ENCODE results near the gene NPIPA2.
"Not testable (repeated sequence)": the region's sequence is repeated elsewhere in the genome, so short reads cannot be mapped to it uniquely, and the experiment has no call there.

The NPIPA2 gene

GRCh38 chr16:14742273-14743128 lies at the start of gene NPIPA2:
NPIPA2 (plus strand) TSS chr16:14742533; CDS start chr16:14748066, 5,533 bp downstream.
- not testable (repeated sequence) for DNase-seq (ENCODE audit: extremely low read depth, insufficient read length); H3K27me3 ChIP-seq (replicated peaks; ENCODE audit: control insufficient read depth, insufficient read depth, low read length)

GRCh38 chr16:14694129-14694528 lies 48.2 kb upstream of the NPIPA2 start, which contains the start of gene PLA2G10:
PLA2G10 (minus strand) TSS chr16:14694308; CDS start chr16:14694229, 79 bp downstream.
- not testable (repeated sequence) for H3K4me3 ChIP-seq (replicated peaks; ENCODE audit: low read depth, low read length); H3K36me3 ChIP-seq (ENCODE audit: control insufficient read depth, insufficient read depth, low read length); H3K27me3 ChIP-seq (replicated peaks; ENCODE audit: control insufficient read depth, insufficient read depth, low read length); DNase-seq (ENCODE audit: extremely low read depth, insufficient read length)

More at GRCh38 chr16:14742273-14743128, at the start of gene NPIPA2:
- not testable (repeated sequence) for H3K4me3 ChIP-seq (replicated peaks; ENCODE audit: low read depth, low read length); H3K36me3 ChIP-seq (ENCODE audit: control insufficient read depth, insufficient read depth, low read length)

- H3K4me3 ChIP-seq (replicated peaks; ENCODE audit: low read depth, low read length); H3K36me3 ChIP-seq (ENCODE audit: control insufficient read depth, insufficient read depth, low read length): not testable (repeated sequence)
Observed at GRCh38 chr16:14701859-14702258, 40.5 kb upstream of the NPIPA2 start.

GRCh38 chr16:14702672-14703071 lies 39.7 kb upstream of the NPIPA2 start:
- H3K36me3 ChIP-seq (ENCODE audit: control insufficient read depth, insufficient read depth, low read length); H3K27me3 ChIP-seq (replicated peaks; ENCODE audit: control insufficient read depth, insufficient read depth, low read length); DNase-seq (ENCODE audit: extremely low read depth, insufficient read length); H3K4me3 ChIP-seq (replicated peaks; ENCODE audit: low read depth, low read length): not testable (repeated sequence)

More at GRCh38 chr16:14701859-14702258, 40.5 kb upstream of the NPIPA2 start:
- not testable (repeated sequence) for DNase-seq (ENCODE audit: extremely low read depth, insufficient read length); H3K27me3 ChIP-seq (replicated peaks; ENCODE audit: control insufficient read depth, insufficient read depth, low read length)

- not testable (repeated sequence) for H3K36me3 ChIP-seq (ENCODE audit: control insufficient read depth, insufficient read depth, low read length); H3K27me3 ChIP-seq (replicated peaks; ENCODE audit: control insufficient read depth, insufficient read depth, low read length); DNase-seq (ENCODE audit: extremely low read depth, insufficient read length); H3K4me3 ChIP-seq (replicated peaks; ENCODE audit: low read depth, low read length)
Observed at GRCh38 chr16:14703156-14704011, 38.9 kb upstream of the NPIPA2 start, which contains the start of gene NPIPA3. NPIPA3 (plus strand) TSS chr16:14703411; CDS start chr16:14708944, 5,533 bp downstream.

- H3K4me3 ChIP-seq (replicated peaks; ENCODE audit: low read depth, low read length); DNase-seq (ENCODE audit: extremely low read depth, insufficient read length): not testable (repeated sequence)
Observed at GRCh38 chr16:14733233-14733632, 9.1 kb upstream of the NPIPA2 start.

GRCh38 chr16:14740832-14741385 lies 1.4 kb upstream of the NPIPA2 start:
- DNase-seq (ENCODE audit: extremely low read depth, insufficient read length); H3K36me3 ChIP-seq (ENCODE audit: control insufficient read depth, insufficient read depth, low read length); H3K4me3 ChIP-seq (replicated peaks; ENCODE audit: low read depth, low read length); H3K27me3 ChIP-seq (replicated peaks; ENCODE audit: control insufficient read depth, insufficient read depth, low read length): not testable (repeated sequence)

More at GRCh38 chr16:14733233-14733632, 9.1 kb upstream of the NPIPA2 start:
- not testable (repeated sequence) for H3K36me3 ChIP-seq (ENCODE audit: control insufficient read depth, insufficient read depth, low read length); H3K27me3 ChIP-seq (replicated peaks; ENCODE audit: control insufficient read depth, insufficient read depth, low read length)

GRCh38 chr16:14741794-14742193 lies 539 bp upstream of the NPIPA2 start:
- H3K27me3 ChIP-seq (replicated peaks; ENCODE audit: control insufficient read depth, insufficient read depth, low read length); H3K4me3 ChIP-seq (replicated peaks; ENCODE audit: low read depth, low read length); H3K36me3 ChIP-seq (ENCODE audit: control insufficient read depth, insufficient read depth, low read length); DNase-seq (ENCODE audit: extremely low read depth, insufficient read length): not testable (repeated sequence)

GRCh38 chr16:14773654-14774053 lies 31.3 kb downstream of the NPIPA2 start:
- H3K4me3 ChIP-seq (replicated peaks; ENCODE audit: low read depth, low read length); H3K36me3 ChIP-seq (ENCODE audit: control insufficient read depth, insufficient read depth, low read length); H3K27me3 ChIP-seq (replicated peaks; ENCODE audit: control insufficient read depth, insufficient read depth, low read length); DNase-seq (ENCODE audit: extremely low read depth, insufficient read length): not testable (repeated sequence)

GRCh38 chr16:14775624-14776023 lies 33.3 kb downstream of the NPIPA2 start:
- not testable (repeated sequence) for DNase-seq (ENCODE audit: extremely low read depth, insufficient read length); H3K27me3 ChIP-seq (replicated peaks; ENCODE audit: control insufficient read depth, insufficient read depth, low read length); H3K4me3 ChIP-seq (replicated peaks; ENCODE audit: low read depth, low read length); H3K36me3 ChIP-seq (ENCODE audit: control insufficient read depth, insufficient read depth, low read length)

GRCh38 chr16:14776763-14777162 lies 34.4 kb downstream of the NPIPA2 start:
- H3K36me3 ChIP-seq (ENCODE audit: control insufficient read depth, insufficient read depth, low read length); H3K27me3 ChIP-seq (replicated peaks; ENCODE audit: control insufficient read depth, insufficient read depth, low read length); H3K4me3 ChIP-seq (replicated peaks; ENCODE audit: low read depth, low read length); DNase-seq (ENCODE audit: extremely low read depth, insufficient read length): not testable (repeated sequence)

GRCh38 chr16:14779368-14779877 lies 37.1 kb downstream of the NPIPA2 start:
- not testable (repeated sequence) for DNase-seq (ENCODE audit: extremely low read depth, insufficient read length); H3K27me3 ChIP-seq (replicated peaks; ENCODE audit: control insufficient read depth, insufficient read depth, low read length); H3K36me3 ChIP-seq (ENCODE audit: control insufficient read depth, insufficient read depth, low read length); H3K4me3 ChIP-seq (replicated peaks; ENCODE audit: low read depth, low read length)

GRCh38 chr16:14786180-14786579 lies 43.8 kb downstream of the NPIPA2 start:
- not testable (repeated sequence) for H3K27me3 ChIP-seq (replicated peaks; ENCODE audit: control insufficient read depth, insufficient read depth, low read length); H3K36me3 ChIP-seq (ENCODE audit: control insufficient read depth, insufficient read depth, low read length); H3K4me3 ChIP-seq (replicated peaks; ENCODE audit: low read depth, low read length); DNase-seq (ENCODE audit: extremely low read depth, insufficient read length)
